Esophagus muscularis mucosa (tissue), 4 donors: ENCODE results near the gene ASIC2.

Experiments used
- EP300 ChIP-seq: sonication (generic); formaldehyde crosslinking; IDR thresholded peaks from one replicate; pipeline ENCODE4 v1.6.1; 2017; ENCODE audit warnings: antibody characterized with exemption
- POLR2A ChIP-seq: fragments of 450-650 bp; IDR thresholded peaks from one replicate; pipeline ENCODE4 v1.6.1; 2017; ENCODE audit warnings: antibody characterized with exemption, moderate library complexity, mild to moderate bottlenecking, low read depth
- POLR2AphosphoS5 ChIP-seq, 2 donors: sonication (generic); formaldehyde crosslinking; IDR thresholded peaks; one replicate each; pipeline ENCODE4 v1.6.1; 2017; ENCODE audit warnings: antibody characterized with exemption in 2 of 2
- TF ChIP-seq, protein P1 (sequence below), 3 experiments: fragments of 200-600 bp in 2 of 3; fragments of 450-650 bp in 1 of 3; sonication (generic) in 2 of 3; IDR thresholded peaks; one replicate each; pipeline ENCODE4 v1.5.1; 2017 to 2019; ENCODE audit warnings: antibody characterized with exemption in 3 of 3, mild to moderate bottlenecking in 2 of 3, moderate library complexity in 1 of 3

DNA sequence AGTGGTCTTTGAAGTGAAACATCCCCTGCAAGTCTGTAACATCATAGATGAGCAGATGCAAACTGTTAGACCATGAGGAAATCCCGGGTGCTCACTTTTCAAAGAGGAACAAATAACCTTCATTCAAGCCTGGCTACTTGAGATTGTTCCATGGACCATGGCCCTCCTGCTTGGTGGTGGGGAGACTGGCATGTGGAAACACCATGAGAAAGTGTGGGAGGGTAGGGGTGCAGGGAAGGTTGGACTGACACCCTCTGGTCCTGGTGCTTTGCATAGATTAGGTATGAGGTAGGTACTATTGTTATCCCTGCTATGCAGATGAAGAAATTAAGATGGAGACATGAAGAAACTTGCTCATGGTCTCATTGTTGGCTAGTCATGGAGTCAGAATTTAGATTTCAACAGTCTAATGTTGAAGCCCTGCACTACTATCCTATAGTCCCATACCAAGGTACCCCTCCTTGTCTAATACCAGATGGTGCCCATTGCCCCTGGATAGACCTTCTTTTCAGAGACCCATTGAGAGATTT is 242.4 kb downstream of the ASIC2 start:
- TF ChIP-seq, protein P1, sequence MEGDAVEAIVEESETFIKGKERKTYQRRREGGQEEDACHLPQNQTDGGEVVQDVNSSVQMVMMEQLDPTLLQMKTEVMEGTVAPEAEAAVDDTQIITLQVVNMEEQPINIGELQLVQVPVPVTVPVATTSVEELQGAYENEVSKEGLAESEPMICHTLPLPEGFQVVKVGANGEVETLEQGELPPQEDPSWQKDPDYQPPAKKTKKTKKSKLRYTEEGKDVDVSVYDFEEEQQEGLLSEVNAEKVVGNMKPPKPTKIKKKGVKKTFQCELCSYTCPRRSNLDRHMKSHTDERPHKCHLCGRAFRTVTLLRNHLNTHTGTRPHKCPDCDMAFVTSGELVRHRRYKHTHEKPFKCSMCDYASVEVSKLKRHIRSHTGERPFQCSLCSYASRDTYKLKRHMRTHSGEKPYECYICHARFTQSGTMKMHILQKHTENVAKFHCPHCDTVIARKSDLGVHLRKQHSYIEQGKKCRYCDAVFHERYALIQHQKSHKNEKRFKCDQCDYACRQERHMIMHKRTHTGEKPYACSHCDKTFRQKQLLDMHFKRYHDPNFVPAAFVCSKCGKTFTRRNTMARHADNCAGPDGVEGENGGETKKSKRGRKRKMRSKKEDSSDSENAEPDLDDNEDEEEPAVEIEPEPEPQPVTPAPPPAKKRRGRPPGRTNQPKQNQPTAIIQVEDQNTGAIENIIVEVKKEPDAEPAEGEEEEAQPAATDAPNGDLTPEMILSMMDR (IDR thresholded peaks at IDR 0.05), result no peak
- no peak for TF ChIP-seq POLR2A
- TF ChIP-seq POLR2AphosphoS5 (IDR thresholded peaks at IDR 0.05), result no peak
- TF ChIP-seq EP300, result no peak
